GM23338 (cell line): ENCODE measurements around the gene RNF44. TPM values are rescaled to one million over a fixed set of nuclear protein-coding genes. Genes with fewer than 3 reads are reported as not detected.

Experiments
- ATAC-seq: fragments of 200-7000 bp; cut with Tn5 transposase; 3 replicates; pipeline ENCODE4 v1.9.1; 2020
- DNase-seq: peaks from one replicate; pipeline ENCODE4 v3.0.0-alpha.2; 2015; ENCODE audit warnings: low spot score
- H2AFZ ChIP-seq: fragments of 200-600 bp; sonication (generic); 2 replicates; pipeline ENCODE4 v1.8.0; 2016; ENCODE audit warnings: antibody characterized with exemption, mild to moderate bottlenecking, moderate library complexity
- H3F3A ChIP-seq: fragments of 200-600 bp; sonication (generic); replicated peaks from 2 replicates; pipeline ENCODE4 v1.8.0; 2017; ENCODE audit warnings: antibody characterized with exemption, mixed run types, low read depth
- H3K27ac ChIP-seq: fragments of 200-600 bp; sonication (generic); 2 replicates; pipeline ENCODE4 v1.6.1; 2016; ENCODE audit warnings: low read depth
- H3K27me3 ChIP-seq: fragments of 200-600 bp; sonication (generic); 2 replicates; pipeline ENCODE4 v1.8.0; 2016; ENCODE audit warnings: mild to moderate bottlenecking, mixed run types, moderate library complexity; ENCODE audit not compliant: insufficient read depth
- H3K36me3 ChIP-seq: fragments of 200-600 bp; sonication (generic); 2 replicates; pipeline ENCODE4 v1.8.0; 2016; ENCODE audit warnings: mild to moderate bottlenecking; ENCODE audit not compliant: insufficient read depth
- H3K4me1 ChIP-seq: fragments of 200-600 bp; sonication (generic); 2 replicates; pipeline ENCODE4 v1.8.0; 2016; ENCODE audit warnings: mild to moderate bottlenecking, moderate library complexity; ENCODE audit not compliant: insufficient read depth
- H3K4me2 ChIP-seq: fragments of 200-600 bp; sonication (generic); 2 replicates; pipeline ENCODE4 v1.7.1; 2017; ENCODE audit warnings: mixed run types
- H3K4me3 ChIP-seq: fragments of 200-600 bp; sonication (generic); 2 replicates; pipeline ENCODE4 v1.6.1; 2016; ENCODE audit warnings: mixed run types
- H3K79me2 ChIP-seq: fragments of 200-600 bp; sonication (generic); replicated peaks from 2 replicates; pipeline ENCODE4 v1.8.0; 2017; ENCODE audit warnings: mild to moderate bottlenecking; ENCODE audit not compliant: insufficient read depth
- H3K9me2 ChIP-seq: fragments of 200-600 bp; sonication (generic); 2 replicates; pipeline ENCODE4 v1.8.0; 2017; ENCODE audit not compliant: insufficient read depth
- H4K20me1 ChIP-seq: fragments of 200-600 bp; sonication (generic); replicated peaks from 2 replicates; pipeline ENCODE4 v1.8.0; 2017; ENCODE audit warnings: mild to moderate bottlenecking; ENCODE audit not compliant: insufficient read depth
- H3K27ac Mint-ChIP-seq: 2 replicates; pipeline ENCODE4 v1.8.0; 2020; ENCODE audit warnings: inconsistent platforms, mild to moderate bottlenecking, moderate library complexity, mixed read lengths
- H3K27me3 Mint-ChIP-seq: 3 replicates; pipeline ENCODE4 v1.8.0; 2022; ENCODE audit warnings: low read depth, mild to moderate bottlenecking, moderate library complexity, mixed read lengths, inconsistent platforms; ENCODE audit not compliant: insufficient read depth, poor library complexity
- H3K36me3 Mint-ChIP-seq: 3 replicates; pipeline ENCODE4 v1.8.0; 2021; ENCODE audit warnings: low read depth, mild to moderate bottlenecking, inconsistent platforms, moderate library complexity, mixed read lengths
- H3K4me1 Mint-ChIP-seq: 3 replicates; pipeline ENCODE4 v1.8.0; 2020; ENCODE audit warnings: mild to moderate bottlenecking, inconsistent platforms, mixed read lengths
- H3K4me3 Mint-ChIP-seq: 3 replicates; pipeline ENCODE4 v1.8.0; 2021; ENCODE audit warnings: moderate library complexity, mild to moderate bottlenecking, inconsistent platforms, mixed read lengths
- H3K9me3 Mint-ChIP-seq: 3 replicates; pipeline ENCODE4 v1.8.0; 2020; ENCODE audit warnings: moderate library complexity, mild to moderate bottlenecking, inconsistent platforms, mixed read lengths
- CREB1 ChIP-seq: fragments of 250-450 bp; sonication (Bioruptor Pico); IDR thresholded peaks from 2 replicates; pipeline ENCODE4 v1.5.0; 2020; ENCODE audit warnings: low read depth, mild to moderate bottlenecking, moderate library complexity
- EZH2 ChIP-seq: fragments of 200-600 bp; sonication (generic); IDR thresholded peaks from one replicate; pipeline ENCODE4 v1.8.0; 2017; ENCODE audit warnings: antibody characterized with exemption, mild to moderate bottlenecking, low read depth; ENCODE audit not compliant: unreplicated experiment
- EZH2phosphoT487 ChIP-seq: fragments of 200-600 bp; sonication (generic); IDR thresholded peaks from one replicate; pipeline ENCODE4 v1.8.1; 2018; ENCODE audit warnings: antibody characterized with exemption; ENCODE audit not compliant: unreplicated experiment
- JUNB ChIP-seq: IDR thresholded peaks from one replicate; pipeline ENCODE4 v1.6.1; 2016; ENCODE audit warnings: antibody characterized with exemption; ENCODE audit not compliant: unreplicated experiment
- NANOG ChIP-seq: IDR thresholded peaks from 2 replicates; pipeline ENCODE4 v1.6.1; 2016; ENCODE audit warnings: antibody characterized with exemption, borderline replicate concordance
- POLR2AphosphoS5 ChIP-seq: IDR thresholded peaks from 2 replicates; pipeline ENCODE4 v1.6.1; 2016; ENCODE audit warnings: antibody characterized with exemption, low read depth
- STAT1 ChIP-seq: IDR thresholded peaks from one replicate; pipeline ENCODE4 v1.6.1; 2016; ENCODE audit warnings: antibody characterized with exemption; ENCODE audit not compliant: unreplicated experiment
- ZNF114 ChIP-seq: fragments of 250-450 bp; sonication (Bioruptor Pico); IDR thresholded peaks from 2 replicates; pipeline ENCODE4 v1.5.0; 2020; ENCODE audit warnings: mild to moderate bottlenecking, moderate library complexity
- ZNF331 ChIP-seq: fragments of 250-450 bp; sonication (Bioruptor Pico); IDR thresholded peaks from 2 replicates; pipeline ENCODE4 v1.5.0; 2020; ENCODE audit warnings: low read depth, mild to moderate bottlenecking, moderate library complexity
- polyA plus RNA-seq: library from polyadenylated mRNA; unstranded; fragments of >200 nt; fragmentation: Nextera tagmentation; extraction: Ambion mirVana; gene quantifications from 2 replicates; pipeline ENCODE4 v1.2.1, GENCODE V29; 2016
- total RNA-seq: library from RNA; depleted of rRNA; stranded (reverse); fragments of >200 nt; shearing (Covaris generic); gene quantifications from 2 replicates; pipeline ENCODE4 v1.2.3, GENCODE V29; 2014
- TF ChIP-seq, protein P1 (sequence below): IDR thresholded peaks from one replicate; pipeline ENCODE4 v1.6.1; 2018; ENCODE audit warnings: antibody characterized with exemption; ENCODE audit not compliant: unreplicated experiment
- TF ChIP-seq, protein P2 (sequence below), 2 experiments: fragments of 200-600 bp in 1 of 2; sonication (generic) in 1 of 2; conservative IDR thresholded peaks; 2 replicates each; pipeline versions ENCODE4 v1.5.1 to v1.6.1; 2016 to 2017; ENCODE audit warnings: antibody characterized with exemption in 2 of 2, low read depth in 2 of 2, mild to moderate bottlenecking in 2 of 2, moderate library complexity in 1 of 2
- TF ChIP-seq, protein P3 (sequence below): IDR thresholded peaks from 2 replicates; pipeline ENCODE4 v1.6.1; 2016; ENCODE audit warnings: antibody characterized with exemption

RNF44 gene
- total and polyA plus RNA-seq, 2 experiments from 2014 or later = 56.7 to 104 TPM

DNA sequence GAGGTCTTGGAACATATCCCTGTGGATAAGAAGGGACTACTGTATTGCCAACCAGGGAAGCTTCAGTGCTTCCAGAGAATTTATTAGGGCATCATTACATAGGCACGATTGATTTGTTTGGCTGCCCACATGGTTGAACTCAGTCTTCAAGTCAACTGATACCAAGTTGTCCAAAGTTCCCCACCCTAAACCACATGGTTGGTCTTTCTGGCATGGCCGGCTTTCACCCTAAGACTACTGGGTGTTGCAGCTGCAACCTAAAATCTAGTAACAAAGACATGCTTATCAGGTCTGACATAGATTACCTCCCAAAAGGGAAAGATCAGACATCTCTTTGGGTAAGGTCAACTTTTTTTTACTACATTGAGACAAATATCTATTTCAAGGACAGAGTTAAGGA lies 52.0 kb downstream of the RNF44 start (continued):
- TF ChIP-seq, protein P1, sequence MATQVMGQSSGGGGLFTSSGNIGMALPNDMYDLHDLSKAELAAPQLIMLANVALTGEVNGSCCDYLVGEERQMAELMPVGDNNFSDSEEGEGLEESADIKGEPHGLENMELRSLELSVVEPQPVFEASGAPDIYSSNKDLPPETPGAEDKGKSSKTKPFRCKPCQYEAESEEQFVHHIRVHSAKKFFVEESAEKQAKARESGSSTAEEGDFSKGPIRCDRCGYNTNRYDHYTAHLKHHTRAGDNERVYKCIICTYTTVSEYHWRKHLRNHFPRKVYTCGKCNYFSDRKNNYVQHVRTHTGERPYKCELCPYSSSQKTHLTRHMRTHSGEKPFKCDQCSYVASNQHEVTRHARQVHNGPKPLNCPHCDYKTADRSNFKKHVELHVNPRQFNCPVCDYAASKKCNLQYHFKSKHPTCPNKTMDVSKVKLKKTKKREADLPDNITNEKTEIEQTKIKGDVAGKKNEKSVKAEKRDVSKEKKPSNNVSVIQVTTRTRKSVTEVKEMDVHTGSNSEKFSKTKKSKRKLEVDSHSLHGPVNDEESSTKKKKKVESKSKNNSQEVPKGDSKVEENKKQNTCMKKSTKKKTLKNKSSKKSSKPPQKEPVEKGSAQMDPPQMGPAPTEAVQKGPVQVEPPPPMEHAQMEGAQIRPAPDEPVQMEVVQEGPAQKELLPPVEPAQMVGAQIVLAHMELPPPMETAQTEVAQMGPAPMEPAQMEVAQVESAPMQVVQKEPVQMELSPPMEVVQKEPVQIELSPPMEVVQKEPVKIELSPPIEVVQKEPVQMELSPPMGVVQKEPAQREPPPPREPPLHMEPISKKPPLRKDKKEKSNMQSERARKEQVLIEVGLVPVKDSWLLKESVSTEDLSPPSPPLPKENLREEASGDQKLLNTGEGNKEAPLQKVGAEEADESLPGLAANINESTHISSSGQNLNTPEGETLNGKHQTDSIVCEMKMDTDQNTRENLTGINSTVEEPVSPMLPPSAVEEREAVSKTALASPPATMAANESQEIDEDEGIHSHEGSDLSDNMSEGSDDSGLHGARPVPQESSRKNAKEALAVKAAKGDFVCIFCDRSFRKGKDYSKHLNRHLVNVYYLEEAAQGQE = no peak

DNA sequence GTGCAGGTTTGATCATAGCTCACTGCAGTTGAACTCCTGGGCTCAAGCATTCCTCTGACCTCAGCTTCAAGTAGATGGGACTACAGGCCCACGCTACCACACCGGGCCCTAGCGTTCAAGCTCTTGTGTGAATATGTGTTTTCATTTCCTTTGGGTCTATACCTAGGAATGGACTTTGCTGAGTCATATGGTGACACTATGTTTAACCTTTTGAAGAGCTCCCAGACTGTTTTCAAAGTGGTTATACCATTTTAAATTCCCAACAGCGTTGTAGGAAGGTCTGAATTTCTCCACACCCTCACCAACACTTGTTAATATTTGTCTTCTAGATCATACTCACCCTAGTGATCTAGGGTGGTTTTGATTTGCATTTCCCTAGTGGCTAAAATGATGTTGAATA lies 55.5 kb downstream of the RNF44 start:
- ATAC-seq = no peak
- no peaks in the 10 kb centered on the region for H3K9me2 ChIP-seq
- H4K20me1 ChIP-seq = peaks cover 21% of the 10 kb centered on the region
- no peaks in the 10 kb centered on the region for H3K4me1 Mint-ChIP-seq
- no peaks in the 10 kb centered on the region for H3K27me3 Mint-ChIP-seq
- H3K79me2 ChIP-seq = peaks cover 25% of the 10 kb centered on the region
- no peak overlapping the region for H3K4me3 Mint-ChIP-seq
- no peak for DNase-seq
- H3K9me3 Mint-ChIP-seq = no peaks in the 10 kb centered on the region
- H3K4me1 ChIP-seq = no peaks in the 10 kb centered on the region
- H3K36me3 ChIP-seq = peaks cover 11% of the 10 kb centered on the region; the same call in 1 of the 2 replicates
- H3K27ac ChIP-seq = no peak overlapping the region
- peaks cover 23% of the 10 kb centered on the region; the same call in 2 of the 3 replicates for H3K36me3 Mint-ChIP-seq
- no peaks in the 10 kb centered on the region for H3F3A ChIP-seq
- H3K27me3 ChIP-seq = no peaks in the 10 kb centered on the region
- no peak overlapping the region for H3K4me3 ChIP-seq
- peak overlapping the region; percentile 78 for H3K27ac Mint-ChIP-seq
- TF ChIP-seq ZNF331 (no peak), EZH2phosphoT487 (no peak), CREB1 (CRISPR knock-in tag) (no peak), STAT1 (no peak), POLR2AphosphoS5 (no peak), NANOG (no peak), JUNB (no peak), EZH2 (no peak), ZNF114 (CRISPR knock-in tag) (no peak)
- TF ChIP-seq, protein P1 = no peak
- TF ChIP-seq, protein P2, sequence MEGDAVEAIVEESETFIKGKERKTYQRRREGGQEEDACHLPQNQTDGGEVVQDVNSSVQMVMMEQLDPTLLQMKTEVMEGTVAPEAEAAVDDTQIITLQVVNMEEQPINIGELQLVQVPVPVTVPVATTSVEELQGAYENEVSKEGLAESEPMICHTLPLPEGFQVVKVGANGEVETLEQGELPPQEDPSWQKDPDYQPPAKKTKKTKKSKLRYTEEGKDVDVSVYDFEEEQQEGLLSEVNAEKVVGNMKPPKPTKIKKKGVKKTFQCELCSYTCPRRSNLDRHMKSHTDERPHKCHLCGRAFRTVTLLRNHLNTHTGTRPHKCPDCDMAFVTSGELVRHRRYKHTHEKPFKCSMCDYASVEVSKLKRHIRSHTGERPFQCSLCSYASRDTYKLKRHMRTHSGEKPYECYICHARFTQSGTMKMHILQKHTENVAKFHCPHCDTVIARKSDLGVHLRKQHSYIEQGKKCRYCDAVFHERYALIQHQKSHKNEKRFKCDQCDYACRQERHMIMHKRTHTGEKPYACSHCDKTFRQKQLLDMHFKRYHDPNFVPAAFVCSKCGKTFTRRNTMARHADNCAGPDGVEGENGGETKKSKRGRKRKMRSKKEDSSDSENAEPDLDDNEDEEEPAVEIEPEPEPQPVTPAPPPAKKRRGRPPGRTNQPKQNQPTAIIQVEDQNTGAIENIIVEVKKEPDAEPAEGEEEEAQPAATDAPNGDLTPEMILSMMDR (conservative IDR thresholded peaks at IDR 0.05; ENCODE audit: low read depth in 2 of 2) = no peak
- TF ChIP-seq, protein P3, sequence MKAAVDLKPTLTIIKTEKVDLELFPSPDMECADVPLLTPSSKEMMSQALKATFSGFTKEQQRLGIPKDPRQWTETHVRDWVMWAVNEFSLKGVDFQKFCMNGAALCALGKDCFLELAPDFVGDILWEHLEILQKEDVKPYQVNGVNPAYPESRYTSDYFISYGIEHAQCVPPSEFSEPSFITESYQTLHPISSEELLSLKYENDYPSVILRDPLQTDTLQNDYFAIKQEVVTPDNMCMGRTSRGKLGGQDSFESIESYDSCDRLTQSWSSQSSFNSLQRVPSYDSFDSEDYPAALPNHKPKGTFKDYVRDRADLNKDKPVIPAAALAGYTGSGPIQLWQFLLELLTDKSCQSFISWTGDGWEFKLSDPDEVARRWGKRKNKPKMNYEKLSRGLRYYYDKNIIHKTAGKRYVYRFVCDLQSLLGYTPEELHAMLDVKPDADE = no peak
- H2AFZ ChIP-seq = no peak overlapping the region
- no peak overlapping the region for H3K4me2 ChIP-seq
